ENCODE results near the gene CLDN15. TPM values are rescaled to one million over a fixed set of nuclear protein-coding genes. Genes with fewer than 3 reads are reported as not detected.

The CLDN15 gene
- total and polyA plus RNA-seq, 2 donors (not counting 1 experiment from before 2014, with no cell fraction given) = 31.1 to 42.1 TPM

GRCh38 chr7:101239191-101239950, 1.8 kb upstream of the CLDN15 start:
- Histone ChIP-seq H3K36me3 (replicated peaks in 1 of 2; ENCODE audit: control extremely low read depth in 1 of 2, control insufficient read depth in 1 of 2, extremely low read depth in 1 of 2, insufficient read depth in 2 of 2, low read length in 1 of 2) (peaks cover 0 to 27% of the 10 kb centered on the region in 2 experiments), H3K27ac (ENCODE audit: low read length in 2 of 2) (no peak overlapping the region), H3K79me2 (ENCODE audit: control insufficient read depth, insufficient read depth, low read length) (peaks cover 53% of the 10 kb centered on the region), H3K4me2 (replicated peaks; ENCODE audit: low read depth, low read length, poor library complexity, severe bottlenecking) (no peak overlapping the region), H2AFZ (ENCODE audit: insufficient read depth, low read depth, low read length, poor library complexity, severe bottlenecking) (no peak overlapping the region), H4K20me1 (ENCODE audit: control insufficient read depth, insufficient read depth, low read length, poor library complexity, severe bottlenecking) (peaks cover 75% of the 10 kb centered on the region), H3K9me3 (ENCODE audit: control extremely low read depth in 1 of 3, control insufficient read depth in 2 of 3, insufficient read depth in 1 of 3, low read length in 2 of 3) (no peaks in the 10 kb centered on the region), H3K27me3 (replicated peaks in 1 of 4; ENCODE audit: control extremely low read depth in 1 of 4, control insufficient read depth in 3 of 4, insufficient read depth in 4 of 4, low read length in 3 of 4) (no peaks in the 10 kb centered on the region), H3K4me3 (ENCODE audit: control extremely low read depth in 1 of 5, extremely low read depth in 1 of 5, insufficient read depth in 1 of 5, low read depth in 2 of 5, low read length in 4 of 5) (no peak overlapping the region), H3K4me1 (ENCODE audit: control insufficient read depth in 2 of 2, insufficient read depth in 2 of 2, low read length in 2 of 2) (peaks cover 8 to 22% of the 10 kb centered on the region in 2 donors), H3K9ac (ENCODE audit: low read length) (no peak overlapping the region)
- DNase-seq (no peak), ATAC-seq (ENCODE audit: low read depth) (no peak)
- H3K27me3 Mint-ChIP-seq = no peaks in the 10 kb centered on the region
- ChIA-PET POLR2A (no interaction called here), CTCF (no interaction called here)
- H3K27ac Mint-ChIP-seq = no peak overlapping the region
- no peak overlapping the region for H3K4me3 Mint-ChIP-seq
- no peak for TF ChIP-seq CTCF (IDR thresholded peaks at IDR 0.05)
- TF ChIP-seq EZH2 (IDR thresholded peaks at IDR 0.05; ENCODE audit: borderline replicate concordance, insufficient read depth, low read depth, low read length, poor library complexity, severe bottlenecking) = no peak
- WGBS (ENCODE audit: insufficient coverage) = 76% methylated on average over 18 of the region's 27 CpGs
- no peaks in the 10 kb centered on the region for H3K9me3 Mint-ChIP-seq (ENCODE audit: insufficient read depth)
- intact Hi-C loops (cut with micrococcal nuclease) = no loop called here
- peaks cover 17% of the 10 kb centered on the region for H3K4me1 Mint-ChIP-seq

All from B cell (primary cell).